Activated CD4-positive, alpha-beta T cell treated with anti-CD3 and anti-CD28 coated beads for 4 hours (primary cell): ENCODE data around the gene ZBTB12.
"Not testable (repeated sequence)": the region's sequence is repeated elsewhere in the genome, so short reads cannot be mapped to it uniquely, and the experiment has no call there.

Experiments used
- DNase-seq, 2 donors: peaks; one replicate each; pipeline ENCODE4 v3.0.0-alpha.2; 2020

Gene ZBTB12

DNA sequence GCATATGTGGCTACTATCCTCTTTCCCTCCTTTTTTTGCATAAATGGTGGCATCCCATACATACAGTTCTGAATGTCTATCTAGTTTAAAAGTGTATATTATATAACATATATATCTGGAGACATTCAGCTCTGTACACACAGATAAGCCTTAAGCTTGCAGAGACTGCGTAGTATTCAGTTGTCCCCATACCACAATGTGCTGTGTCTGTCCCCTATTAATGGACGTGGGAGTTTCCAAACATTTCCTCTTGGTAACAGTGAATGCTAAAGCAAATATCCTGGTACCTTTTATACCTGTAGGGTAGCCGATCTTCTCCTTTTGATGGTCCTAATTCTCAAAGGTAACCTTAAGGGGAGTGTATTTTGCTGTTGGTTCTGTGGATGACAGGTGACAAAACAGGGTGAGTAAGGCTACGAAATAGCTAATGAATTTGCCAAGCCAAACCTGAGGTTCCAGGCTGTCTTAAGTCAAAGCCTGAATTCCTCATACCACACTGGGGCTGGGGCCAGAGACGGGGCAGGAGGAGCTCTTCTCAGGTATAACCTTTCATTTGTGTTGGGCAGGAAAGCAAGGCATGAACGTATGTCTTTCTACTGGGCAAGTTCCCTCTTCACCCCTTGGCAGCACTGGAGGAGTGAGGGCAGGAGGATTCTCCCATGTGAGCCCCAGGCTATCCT is 17.9 kb upstream of the ZBTB12 start:
- DNase-seq: no peak

DNA sequence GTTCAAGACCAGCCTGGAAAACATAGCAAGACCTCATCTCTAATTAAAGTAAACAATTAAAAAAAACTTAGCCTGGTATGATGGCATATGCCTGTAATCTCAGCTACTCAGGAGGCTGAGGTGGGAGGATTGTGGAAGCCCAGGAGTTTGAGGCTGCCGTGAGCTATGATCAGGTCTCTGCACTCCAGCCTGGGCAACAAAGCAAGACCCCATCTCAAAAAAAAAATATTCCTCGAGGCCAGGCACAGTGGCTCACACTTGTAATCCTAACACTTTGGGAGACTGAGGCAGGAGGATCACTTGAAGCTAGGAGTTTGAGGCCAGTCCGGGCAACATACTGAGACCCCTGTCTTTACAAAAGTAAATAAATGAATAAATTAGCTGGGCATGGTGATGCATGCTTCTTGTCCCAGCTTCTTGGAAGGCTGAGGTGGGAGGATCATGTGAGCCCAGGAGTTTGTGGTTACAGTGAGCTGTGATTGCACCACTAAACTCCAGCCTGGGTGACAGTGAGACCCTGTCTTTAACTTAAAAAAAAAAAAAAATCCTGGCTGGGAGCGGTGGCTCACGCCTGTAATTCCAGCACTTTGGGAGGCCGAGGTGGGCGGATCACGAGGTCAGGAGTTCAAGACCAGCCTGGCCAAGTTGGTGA is 16.3 kb upstream of the ZBTB12 start:
- no peak for DNase-seq

DNA sequence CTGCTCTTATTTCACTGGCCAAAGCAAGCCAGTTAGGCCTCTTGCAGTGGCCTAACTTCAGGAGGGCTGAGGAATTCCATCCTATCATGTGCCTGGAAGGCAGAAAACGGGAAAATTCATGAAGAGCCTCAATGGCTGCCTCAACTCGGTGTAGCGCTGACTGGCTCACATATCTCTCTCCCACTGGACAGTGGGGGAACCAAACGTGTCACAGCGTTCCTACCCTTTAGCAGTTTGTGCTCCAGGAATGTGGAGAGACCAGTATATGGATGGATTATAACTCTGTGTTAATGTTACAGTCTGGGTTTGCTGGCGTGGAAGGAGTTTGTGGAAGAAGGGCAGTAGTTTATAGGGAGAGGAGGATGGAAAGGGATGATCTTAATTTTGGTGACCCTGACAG is 13.9 kb upstream of the ZBTB12 start:
- no peak for DNase-seq

DNA sequence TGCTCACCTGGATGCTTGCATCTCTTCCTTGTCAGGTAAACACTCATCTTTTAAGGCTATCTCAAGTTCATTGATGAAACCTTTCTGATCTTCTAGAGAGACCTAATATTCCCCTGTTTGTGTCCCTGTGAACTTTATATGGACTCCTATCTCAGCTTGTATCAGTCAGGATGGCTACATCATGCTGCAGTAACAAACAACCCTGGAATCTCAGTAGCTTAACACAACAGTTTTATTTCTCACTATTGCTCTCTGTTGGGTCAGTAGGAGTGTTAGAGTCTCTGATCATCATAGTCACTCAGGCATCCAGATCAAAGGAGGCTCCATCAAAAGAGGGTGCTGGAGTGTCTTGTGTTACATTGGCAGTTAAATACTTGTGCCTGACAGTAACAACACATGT is 13.5 kb upstream of the ZBTB12 start:
- DNase-seq: no peak

DNA sequence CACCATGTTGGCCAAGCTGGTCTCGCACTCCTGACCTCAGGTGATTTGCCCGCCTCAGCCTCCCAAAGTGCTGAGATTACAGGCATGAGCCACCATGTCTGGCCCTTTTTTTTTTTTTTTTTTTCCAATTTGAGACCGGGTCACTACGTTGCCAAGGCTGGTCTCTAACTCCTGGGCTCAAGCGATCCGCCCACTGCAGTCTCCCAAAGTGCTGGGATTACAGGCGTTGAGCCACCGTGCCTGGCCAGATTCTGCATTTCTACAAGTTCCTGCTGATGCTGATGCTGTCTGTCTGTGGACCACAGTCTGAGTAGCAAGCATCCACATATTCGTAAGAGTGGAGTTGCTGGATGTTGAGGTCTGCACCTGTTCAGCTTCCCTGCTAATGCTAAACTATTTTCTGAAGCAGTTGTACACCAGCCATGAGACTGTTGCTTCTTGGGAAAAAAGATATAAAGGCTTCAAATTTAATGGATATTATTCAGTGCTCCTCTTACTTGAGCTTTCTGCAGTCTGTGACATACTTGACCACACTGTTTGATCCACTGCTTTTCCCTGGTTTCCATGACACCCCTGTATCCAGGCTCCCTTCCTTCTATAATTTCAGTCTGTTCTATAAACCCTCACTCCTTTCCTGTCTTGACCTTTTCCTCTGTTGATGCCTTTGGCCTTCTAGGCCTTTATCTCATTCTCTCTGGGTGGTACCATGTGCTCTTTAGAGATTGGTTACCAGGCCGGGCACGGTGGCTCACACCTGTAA is 10.1 kb upstream of the ZBTB12 start:
- no peak for DNase-seq

DNA sequence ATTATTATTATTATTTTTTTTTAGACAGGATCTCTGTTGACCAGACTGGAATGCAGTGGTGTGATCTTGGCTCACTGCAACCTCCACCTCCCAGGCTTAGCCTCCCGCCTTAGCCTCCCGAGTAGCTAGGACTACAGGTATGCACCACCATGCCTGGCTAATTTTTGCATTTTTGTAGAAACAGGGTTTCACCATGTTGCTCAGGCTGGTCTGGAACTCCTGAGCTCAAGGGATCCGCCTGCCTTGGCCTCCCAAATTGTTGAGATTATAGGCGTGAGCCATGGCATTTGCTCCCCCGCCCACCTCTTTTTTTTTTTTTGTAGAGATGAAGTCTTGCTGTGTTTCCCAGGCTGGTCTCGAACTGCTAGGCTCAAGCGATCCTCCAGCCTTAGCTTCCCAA is 7.4 kb upstream of the ZBTB12 start:
- not testable (repeated sequence) for DNase-seq

DNA sequence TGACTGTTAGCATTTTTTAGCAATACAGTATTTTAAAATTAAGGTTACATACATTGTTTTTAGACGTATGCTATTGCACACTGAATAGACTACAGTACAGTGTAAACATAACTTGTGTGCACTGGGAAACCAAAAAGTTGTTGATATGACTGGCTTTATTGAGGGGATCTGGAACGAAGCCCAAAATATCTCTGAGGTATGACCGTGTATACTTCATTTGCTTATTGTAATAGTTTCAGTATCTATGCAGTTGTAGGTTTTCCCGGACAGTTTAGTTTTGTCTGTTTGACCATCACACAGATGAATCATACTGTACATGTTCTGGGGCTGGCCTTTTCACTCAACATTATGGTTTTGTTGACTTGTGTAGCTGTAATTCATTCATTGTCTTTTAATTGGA is 6.9 kb upstream of the ZBTB12 start:
- no peak for DNase-seq

DNA sequence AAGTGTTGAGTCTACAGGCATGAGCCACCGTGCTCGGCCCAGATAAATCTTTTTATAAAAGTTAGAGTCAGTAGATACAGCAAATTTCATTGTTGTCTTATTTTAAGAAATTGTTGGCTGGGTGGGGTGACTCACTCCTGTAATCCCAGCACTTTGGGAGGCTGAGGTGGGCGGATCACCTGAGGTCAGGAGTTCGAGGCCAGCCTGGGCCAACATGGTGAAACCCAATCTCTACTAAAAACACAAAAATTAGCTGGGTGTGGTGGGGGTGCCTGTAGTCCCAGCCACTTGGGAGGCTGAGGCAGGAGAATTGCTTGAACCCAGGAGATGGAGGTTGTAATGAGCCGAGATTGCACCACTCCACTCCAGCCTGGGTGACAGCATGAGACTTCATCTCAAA is 6.4 kb upstream of the ZBTB12 start:
- not testable (repeated sequence) for DNase-seq

DNA sequence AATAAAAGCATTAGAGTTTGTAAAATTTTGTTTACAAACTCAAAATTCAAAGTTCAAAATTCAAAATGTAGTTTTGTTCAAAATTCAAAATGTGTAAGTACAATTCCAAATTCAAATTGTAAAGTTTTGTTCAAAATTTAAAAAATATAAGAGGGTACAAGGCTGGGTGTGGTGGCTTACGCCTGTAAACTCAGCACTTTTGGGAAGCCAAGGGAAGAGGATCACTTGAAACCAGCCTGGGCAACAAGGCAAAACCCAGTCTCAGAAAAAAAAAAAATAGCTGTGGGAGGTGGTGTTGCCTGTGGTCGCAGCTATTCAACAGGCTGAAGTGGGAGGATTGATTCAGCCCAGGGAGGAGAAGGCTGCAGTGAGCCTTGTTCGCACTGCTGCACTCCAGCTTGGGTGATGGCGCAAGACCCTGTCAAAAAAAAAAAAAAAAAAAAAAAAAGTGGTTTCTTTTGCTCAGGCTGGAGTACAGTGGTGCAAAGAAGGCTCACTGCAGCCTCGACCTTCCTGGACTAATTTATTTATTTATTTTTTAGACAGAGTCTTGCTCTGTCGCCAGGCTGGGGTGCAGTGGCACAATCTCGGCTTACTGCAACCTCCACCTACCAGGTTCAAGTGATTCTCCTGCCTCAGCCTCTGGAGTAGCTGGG is 5.4 kb upstream of the ZBTB12 start:
- no peak for DNase-seq

DNA sequence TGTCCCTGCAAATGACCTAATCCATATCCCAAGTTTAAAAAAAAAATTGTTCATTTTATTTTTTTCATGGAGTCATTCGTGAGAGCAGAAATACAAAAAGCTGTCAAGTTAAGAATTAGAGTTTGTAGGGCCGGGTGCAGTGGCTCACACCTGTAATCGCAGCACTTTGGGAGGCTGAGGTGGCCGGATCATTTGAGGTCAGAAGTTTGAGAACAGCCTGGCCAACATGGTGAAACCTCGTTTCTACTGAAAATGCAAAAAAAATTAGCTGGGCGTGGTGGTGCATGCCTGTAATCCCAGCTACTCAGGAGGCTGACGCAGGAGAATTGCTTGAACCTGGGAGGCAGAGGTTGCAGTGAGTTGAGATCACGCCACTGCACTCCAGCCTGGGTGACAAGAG is 4.8 kb upstream of the ZBTB12 start:
- not testable (repeated sequence) for DNase-seq

DNA sequence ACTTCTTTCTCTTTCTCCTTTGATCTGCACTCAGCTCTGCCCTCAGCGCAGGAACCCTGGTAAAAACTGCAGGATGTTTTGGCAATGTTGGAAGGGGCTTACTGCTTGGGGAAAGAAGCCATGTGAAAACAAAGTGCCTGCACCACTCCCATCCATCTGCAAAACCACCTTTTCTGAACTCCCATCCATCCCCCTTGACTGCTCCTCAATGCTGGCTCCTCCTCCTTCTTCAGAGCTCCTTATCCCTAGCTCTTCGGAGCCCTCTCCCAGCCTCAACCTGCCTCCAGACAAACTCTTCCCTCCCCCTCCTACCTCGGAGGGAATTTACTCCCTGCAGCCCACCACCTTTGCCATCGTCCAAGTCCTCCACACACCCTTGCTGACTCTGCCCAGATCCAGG is 4.2 kb upstream of the ZBTB12 start:
- no peak for DNase-seq

DNA sequence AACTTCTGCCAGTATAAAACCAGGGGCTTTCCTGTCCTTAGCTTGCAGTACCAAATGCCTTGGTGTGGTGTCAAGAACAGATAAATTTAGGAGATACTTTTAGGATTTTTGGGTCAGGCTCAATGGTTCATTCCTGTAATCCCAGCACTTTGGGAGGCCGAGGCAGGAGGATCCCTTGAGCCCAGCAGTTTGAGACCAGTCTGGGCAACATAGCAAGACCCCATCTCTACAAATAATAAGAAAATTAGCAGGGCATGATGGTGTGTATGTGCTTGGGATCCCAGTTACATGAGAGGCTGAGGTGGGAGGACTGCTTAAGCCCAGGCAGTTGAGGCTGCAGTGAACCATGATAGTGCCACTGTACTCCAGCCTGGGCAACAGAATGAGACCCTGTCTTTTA is 3.2 kb upstream of the ZBTB12 start:
- no peak for DNase-seq

DNA sequence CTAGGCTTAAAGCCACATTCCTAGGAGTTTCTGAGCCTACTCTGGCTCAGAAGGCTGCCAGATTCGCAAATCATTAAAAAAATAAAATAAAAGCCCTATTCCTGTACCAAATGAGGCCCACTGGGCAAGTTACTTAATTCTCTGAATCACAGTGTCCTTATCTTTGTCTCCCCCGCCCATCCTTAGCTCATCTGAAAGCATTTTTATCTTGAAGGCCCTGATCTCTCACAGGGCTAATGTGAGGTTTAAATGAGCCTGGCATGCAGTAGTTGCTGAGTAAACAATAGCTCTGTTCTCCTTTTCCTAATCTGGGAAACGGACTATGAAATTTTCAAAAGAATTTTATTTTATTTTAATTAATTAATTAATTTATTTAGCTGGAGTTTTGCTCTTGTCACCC is 2.1 kb upstream of the ZBTB12 start:
- DNase-seq: no peak

DNA sequence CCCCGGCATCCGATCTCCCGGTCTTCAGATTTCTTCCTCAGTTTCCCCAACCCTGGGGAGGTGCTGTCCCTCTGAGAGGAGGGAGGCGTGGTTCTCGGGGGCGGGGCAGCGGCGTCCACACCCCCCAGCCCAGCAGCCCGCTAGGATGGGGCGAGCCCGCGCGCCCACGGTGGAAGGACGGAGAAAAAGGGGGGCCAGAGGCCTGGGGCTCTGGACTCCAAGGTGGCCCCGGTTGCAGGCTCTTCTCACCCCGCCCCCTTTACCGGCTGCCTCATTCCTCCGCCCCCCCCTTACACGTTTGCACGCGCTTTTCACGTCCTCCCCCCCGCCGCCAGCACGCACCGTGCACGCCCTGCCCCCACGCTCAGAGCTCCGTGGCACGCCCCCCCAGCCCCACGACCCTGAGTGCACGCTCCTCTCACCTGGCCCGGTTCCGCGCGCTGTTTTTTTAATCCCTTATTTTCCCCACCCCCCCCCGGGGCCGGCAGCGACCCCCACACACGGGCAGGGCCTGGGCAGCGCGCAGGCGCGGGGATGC is 402 bp downstream of the ZBTB12 start:
- DNase-seq: peak; percentile 71 to 79

DNA sequence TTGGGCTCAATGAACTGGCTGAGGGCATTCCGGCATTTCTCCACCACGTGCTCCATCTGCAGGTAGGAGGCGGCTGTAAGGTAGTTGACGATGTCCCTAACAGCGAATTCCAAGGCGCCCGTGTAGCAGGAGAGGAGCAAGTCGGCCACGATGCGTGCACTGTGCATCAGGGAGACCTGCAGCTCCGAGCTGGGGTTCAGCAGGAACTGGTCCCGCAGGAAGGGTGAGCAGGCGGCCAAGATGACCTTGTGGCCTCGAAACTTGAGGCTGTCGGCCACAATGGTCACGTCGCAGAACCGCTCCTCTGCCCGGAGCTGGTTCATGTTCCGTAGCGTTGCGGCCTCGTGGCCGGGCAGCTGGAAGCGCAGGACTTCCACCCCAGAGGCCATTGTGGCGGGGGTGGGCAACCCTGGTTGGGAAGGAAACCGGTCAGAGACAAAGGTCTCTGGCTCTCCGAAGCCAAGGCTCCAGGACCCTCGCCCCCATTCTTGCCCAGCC is 920 bp downstream of the ZBTB12 start:
- no peak for DNase-seq

DNA sequence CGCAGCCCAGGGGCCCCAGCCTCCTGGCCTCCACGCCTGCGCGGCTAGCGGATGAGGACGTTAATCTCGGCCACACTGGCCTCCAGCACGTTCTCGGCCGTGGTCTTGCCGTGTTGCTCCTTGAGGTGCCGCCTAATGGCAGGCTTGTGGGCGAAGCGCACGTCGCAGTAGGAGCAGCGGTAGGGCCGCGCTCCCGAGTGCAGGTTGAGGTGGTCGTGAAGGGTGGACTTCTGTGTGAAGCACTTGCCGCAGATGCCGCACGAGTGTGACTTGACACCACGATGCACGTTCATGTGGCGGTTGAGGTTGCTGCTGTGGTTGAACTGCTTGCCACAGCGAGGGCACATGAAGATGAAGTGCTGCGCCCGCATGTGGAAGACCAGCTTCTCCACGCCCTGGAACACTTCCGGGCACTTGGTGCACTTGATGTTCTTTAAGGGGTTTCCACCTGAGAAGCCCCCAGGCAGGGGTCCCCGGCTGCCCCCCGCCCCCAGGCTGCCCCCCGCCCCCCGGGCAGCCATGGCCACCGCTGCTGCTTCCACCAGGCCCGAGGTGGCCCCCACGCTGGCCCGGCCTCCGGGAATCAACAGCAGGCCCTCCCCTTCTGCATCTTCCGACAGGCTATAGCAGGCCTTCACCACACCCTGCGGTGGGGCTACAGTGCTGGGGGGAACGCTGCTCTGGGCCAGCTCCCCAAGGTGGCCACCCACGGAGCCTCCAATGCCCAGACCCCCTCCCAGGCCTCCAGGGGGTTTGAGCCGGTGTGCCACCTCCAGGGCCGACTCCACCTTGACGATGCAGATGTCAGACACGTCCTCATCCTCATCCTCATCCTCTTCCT is 1.8 kb downstream of the ZBTB12 start:
- DNase-seq: no peak

DNA sequence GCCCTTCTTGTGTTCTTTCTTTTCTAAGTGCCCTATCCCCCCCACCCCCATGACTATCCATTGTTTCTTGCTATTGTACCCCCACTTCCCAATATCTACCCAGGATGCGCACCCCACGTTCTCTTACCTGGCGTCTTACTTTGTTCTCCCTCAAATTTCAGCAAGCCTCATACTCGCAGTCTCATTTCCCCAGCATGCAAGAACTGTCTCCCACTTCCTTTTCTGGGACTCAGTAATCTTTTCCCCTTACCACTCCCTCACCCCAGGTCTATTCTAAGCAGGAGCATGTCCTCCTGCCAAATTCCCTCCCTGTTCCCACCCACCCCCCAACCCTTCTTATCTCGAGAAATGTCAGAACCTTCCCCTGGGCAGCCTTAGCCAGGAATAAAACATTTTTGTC is 2.7 kb downstream of the ZBTB12 start:
- DNase-seq: no peak

DNA sequence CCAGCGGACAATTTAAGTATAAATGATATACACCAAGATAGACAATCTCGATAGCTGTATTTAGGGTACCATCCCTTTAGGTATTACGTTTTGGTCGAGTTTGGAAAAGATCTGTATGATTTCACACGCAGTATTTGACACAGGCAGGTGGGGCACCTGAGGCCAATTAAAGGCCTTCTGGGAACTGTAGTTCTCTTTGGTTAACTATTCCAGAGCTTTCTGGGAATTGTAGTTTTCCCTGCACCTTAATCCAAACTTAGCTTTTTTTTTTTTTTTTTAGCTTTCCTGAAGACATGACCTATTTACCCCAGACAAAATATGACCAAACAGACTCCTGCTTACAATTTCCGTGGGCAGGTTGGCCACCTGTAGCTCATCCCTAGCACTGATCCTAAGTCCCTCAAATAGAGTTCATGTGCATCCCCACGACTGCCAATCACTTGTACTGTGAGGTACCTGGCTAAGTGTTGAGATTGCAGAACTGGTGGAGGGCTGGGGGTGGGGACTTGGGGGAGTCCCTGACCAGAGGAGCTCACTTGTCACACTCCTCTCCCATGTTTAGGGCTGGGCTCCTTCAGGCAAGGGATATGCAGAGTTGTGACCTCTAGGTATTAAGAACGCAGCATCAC is 3.4 kb downstream of the ZBTB12 start:
- DNase-seq: peak; percentile 28 to 31

DNA sequence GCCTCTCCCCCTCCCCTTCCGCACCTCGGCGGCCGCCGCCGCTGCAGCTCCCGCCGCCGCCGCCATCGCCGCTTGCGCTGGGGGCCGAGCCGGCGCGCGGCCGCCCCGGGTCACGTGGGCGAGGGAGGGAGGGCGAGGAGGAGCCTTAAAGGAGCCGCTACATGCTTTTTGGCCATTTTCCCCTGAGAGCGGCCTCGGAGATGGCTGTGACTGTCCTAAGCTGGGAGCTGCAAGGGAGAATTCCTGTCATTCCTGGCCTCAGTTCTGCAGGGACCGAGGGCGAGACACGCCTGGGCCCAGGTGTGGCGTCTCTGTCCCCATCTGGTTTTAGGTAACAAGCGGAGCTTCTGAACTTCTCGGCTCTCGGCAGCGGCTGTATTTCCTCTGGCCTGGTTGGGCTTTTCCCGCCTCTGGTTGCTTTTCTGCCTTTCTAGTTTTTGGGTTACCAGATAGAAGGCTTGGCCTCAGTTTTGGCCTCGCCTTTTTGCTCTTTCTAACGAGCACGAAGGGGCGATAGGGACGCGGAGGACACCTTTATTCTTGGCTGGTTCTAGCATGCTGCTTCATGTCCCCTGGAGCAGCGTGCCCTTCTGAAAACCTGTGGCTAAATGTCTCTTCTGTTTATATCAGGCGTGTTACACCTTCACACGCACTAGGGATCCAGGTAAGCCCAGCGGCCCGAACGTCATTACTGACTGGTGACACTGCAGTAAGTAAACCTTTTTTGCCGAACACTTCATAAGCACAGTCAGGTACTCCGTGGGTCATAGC is 4.1 kb downstream of the ZBTB12 start, which contains the start of gene EHMT2:
Gene EHMT2 (minus strand): TSS at position 87 of the 771 bp plus-strand sequence. CDS start 21 bp downstream, at position 66.
- DNase-seq: peak; percentile 78 to 80

DNA sequence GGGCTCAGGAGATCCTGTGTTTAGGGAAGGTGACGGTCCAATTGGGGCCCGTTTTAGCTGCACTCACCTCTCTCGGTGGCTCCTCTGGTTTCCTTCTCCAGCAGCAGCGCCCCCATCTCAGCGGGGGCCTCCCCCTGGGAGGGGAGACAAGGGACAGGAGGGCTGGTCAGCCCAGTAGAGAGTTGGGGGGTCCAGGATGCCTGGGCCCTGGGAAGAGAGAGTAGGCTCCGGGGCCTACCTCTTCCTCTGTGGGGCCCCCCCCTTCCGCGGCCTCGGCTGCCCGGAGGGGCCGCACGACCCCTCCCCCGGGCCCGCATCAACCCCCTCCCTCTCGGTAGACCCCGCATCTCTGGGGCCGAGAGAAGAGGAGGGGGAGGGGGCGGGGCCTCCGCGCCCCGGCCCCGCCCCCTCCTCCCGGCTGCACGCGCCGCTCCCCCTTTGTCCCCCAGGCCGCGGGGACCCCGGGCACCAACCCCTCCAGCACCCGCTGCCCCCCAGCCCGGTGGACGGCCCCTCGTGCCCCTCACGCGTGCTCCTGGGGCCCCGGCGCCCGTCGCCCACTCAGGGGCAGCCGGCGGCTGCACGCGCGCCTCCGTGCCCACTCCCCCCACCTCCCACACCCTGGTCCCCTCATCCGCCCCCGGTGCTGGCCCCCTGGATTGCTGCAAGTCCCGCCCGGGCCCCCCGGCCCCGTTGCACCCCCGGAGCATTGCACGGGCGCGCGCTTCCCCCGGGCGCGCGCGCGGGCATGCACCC is 4.9 kb downstream of the ZBTB12 start:
- no peak for DNase-seq
